H1 (cell line): ENCODE measurements around the gene ZNF85. TPM values are rescaled to one million over a fixed set of nuclear protein-coding genes. Genes with fewer than 3 reads are reported as not detected.

Experiments
- CTCF ChIA-PET: fragments of 300-600 bp; sonication (Branson Sonifier 250); formaldehyde crosslinking; loops from one replicate; lab custom pipeline; 2021; ENCODE audit not compliant: partially characterized antibody; lab: Charles Lee
- POLR2A ChIA-PET: fragments of 300-600 bp; sonication (Branson Sonifier 250); formaldehyde crosslinking; loops from one replicate; lab custom pipeline; 2021; ENCODE audit warnings: inconsistent platforms; ENCODE audit not compliant: partially characterized antibody; lab: Charles Lee
- DNase-seq, 2 experiments: peaks; one replicate each; pipeline versions ENCODE4 v3.0.0 to v3.0.0-alpha.2; 2010 to 2022; ENCODE audit warnings: low spot score in 2 of 2, low read depth in 1 of 2, mixed read lengths in 1 of 2
- FAIRE-seq: peaks from 2 replicates; lab custom pipeline; 2011; peaks lifted over from hg19 to GRCh38; lab: Jason Lieb, UNC
- H2AFZ ChIP-seq: 2 replicates; pipeline ENCODE4 v1.8.1; 2012; ENCODE audit warnings: low read length, inconsistent platforms
- H2AK5ac ChIP-seq: 2 replicates; pipeline ENCODE4 v1.6.1; 2013; ENCODE audit warnings: low read depth, low read length
- H2BK120ac ChIP-seq: replicated peaks from 2 replicates; pipeline ENCODE3; 2013; ENCODE audit warnings: low read depth, low read length, inconsistent platforms
- H2BK12ac ChIP-seq: 2 replicates; pipeline ENCODE4 v1.6.1; 2013; ENCODE audit warnings: low read depth, low read length
- H2BK15ac ChIP-seq: 2 replicates; pipeline ENCODE4 v1.6.1; 2013; ENCODE audit warnings: low read length
- H2BK20ac ChIP-seq: 2 replicates; pipeline ENCODE4 v1.6.1; 2013; ENCODE audit warnings: low read length
- H2BK5ac ChIP-seq: 2 replicates; pipeline ENCODE4 v1.6.1; 2013; ENCODE audit warnings: low read depth, low read length
- H3K14ac ChIP-seq: 2 replicates; pipeline ENCODE4 v1.6.1; 2013; ENCODE audit warnings: inconsistent platforms; ENCODE audit not compliant: insufficient read length
- H3K18ac ChIP-seq: 2 replicates; pipeline ENCODE4 v1.6.1; 2013; ENCODE audit warnings: low read length; ENCODE audit errors: extremely low read depth
- H3K23ac ChIP-seq: 2 replicates; pipeline ENCODE4 v1.6.1; 2013; ENCODE audit warnings: inconsistent platforms; ENCODE audit not compliant: insufficient read length
- H3K23me2 ChIP-seq: 2 replicates; pipeline ENCODE4 v1.6.1; 2013; ENCODE audit warnings: low read depth, low read length
- H3K27ac ChIP-seq: 2 replicates; pipeline ENCODE4 v1.6.1; 2011; ENCODE audit warnings: low read depth, low read length, inconsistent platforms
- H3K27me3 ChIP-seq, 4 experiments: replicated peaks in 1 of 4; 1 replicate in 1 of 4; 2 replicates in 3 of 4; pipeline versions ENCODE4 v1.6.1 to v1.8.1; 2011 to 2013; ENCODE audit warnings: low read length in 3 of 4, mild to moderate bottlenecking in 3 of 4, inconsistent platforms in 2 of 4, mixed read lengths in 2 of 4, moderate library complexity in 1 of 4; ENCODE audit not compliant: control insufficient read depth in 3 of 4, insufficient read depth in 3 of 4; ENCODE audit errors: extremely low read depth in 1 of 4
- H3K36me3 ChIP-seq, 4 experiments: 2 replicates each; pipeline versions ENCODE4 v1.6.1 to v1.8.1; 2011 to 2013; ENCODE audit warnings: mild to moderate bottlenecking in 4 of 4, low read length in 3 of 4, moderate library complexity in 2 of 4, control low read depth in 1 of 4, inconsistent platforms in 1 of 4; ENCODE audit not compliant: insufficient read depth in 4 of 4, control insufficient read depth in 2 of 4
- H3K4ac ChIP-seq: replicated peaks from 2 replicates; pipeline ENCODE3; 2013; ENCODE audit warnings: low read length, low read depth, mixed read lengths, inconsistent platforms; ENCODE audit not compliant: insufficient read length
- H3K4me1 ChIP-seq, 4 experiments: replicated peaks in 1 of 4; 1 replicate in 1 of 4; 2 replicates in 3 of 4; pipeline versions ENCODE4 v1.6.1 to v1.8.1; 2011 to 2013; ENCODE audit warnings: low read length in 3 of 4, inconsistent platforms in 2 of 4, mixed read lengths in 1 of 4; ENCODE audit not compliant: insufficient read depth in 4 of 4, control insufficient read depth in 3 of 4
- H3K4me2 ChIP-seq, 2 experiments: 2 replicates each; pipeline versions ENCODE4 v1.6.1 to v1.8.1; 2011 to 2013; ENCODE audit warnings: low read depth in 2 of 2, low read length in 2 of 2, control low read depth in 1 of 2, inconsistent platforms in 1 of 2, mild to moderate bottlenecking in 1 of 2; ENCODE audit not compliant: insufficient read depth in 1 of 2
- H3K4me3 ChIP-seq, 4 experiments: fragments of 200-600, 300-600 bp in 1 of 4; sonication (generic), shearing (Covaris generic), sonication (Bioruptor Twin) in 1 of 4; 2 replicates each; pipeline versions ENCODE4 v1.5.1 to v1.8.1; 2011 to 2016; ENCODE audit warnings: low read length in 4 of 4, low read depth in 3 of 4, control low read depth in 2 of 4, inconsistent platforms in 2 of 4, mild to moderate bottlenecking in 2 of 4, mixed read lengths in 1 of 4, moderate library complexity in 1 of 4; ENCODE audit not compliant: insufficient read depth in 2 of 4; ENCODE audit errors: extremely low read depth in 1 of 4
- H3K56ac ChIP-seq: replicated peaks from 2 replicates; pipeline ENCODE3; 2013; ENCODE audit warnings: low read depth, mild to moderate bottlenecking, mixed read lengths, low read length, inconsistent platforms; ENCODE audit not compliant: insufficient read length
- H3K79me1 ChIP-seq: 2 replicates; pipeline ENCODE4 v1.6.1; 2013; ENCODE audit warnings: low read depth, low read length, control low read depth
- H3K79me2 ChIP-seq, 2 experiments: 2 replicates each; pipeline versions ENCODE4 v1.6.1 to v1.8.1; 2012 to 2013; ENCODE audit warnings: low read length in 2 of 2, mild to moderate bottlenecking in 2 of 2, inconsistent platforms in 1 of 2; ENCODE audit not compliant: insufficient read depth in 2 of 2, control insufficient read depth in 1 of 2
- H3K9ac ChIP-seq, 4 experiments: replicated peaks in 1 of 4; 1 replicate in 1 of 4; 2 replicates in 3 of 4; pipeline versions ENCODE4 v1.6.1 to v1.8.1; 2011 to 2013; ENCODE audit warnings: low read depth in 3 of 4, low read length in 3 of 4, control low read depth in 2 of 4, mild to moderate bottlenecking in 2 of 4, moderate library complexity in 2 of 4, inconsistent platforms in 1 of 4; ENCODE audit errors: extremely low read depth in 1 of 4
- H3K9me3 ChIP-seq, 2 experiments: 2 replicates each; pipeline versions ENCODE4 v1.6.1 to v1.8.1; 2012 to 2013; ENCODE audit warnings: mild to moderate bottlenecking in 2 of 2, moderate library complexity in 2 of 2, control low read depth in 1 of 2, inconsistent platforms in 1 of 2, low read depth in 1 of 2, low read length in 1 of 2, mixed read lengths in 1 of 2; ENCODE audit not compliant: insufficient read depth in 2 of 2
- H4K20me1 ChIP-seq, 2 experiments: replicated peaks in 1 of 2; 2 replicates each; pipeline versions ENCODE3 to v1.8.1; 2011 to 2013; ENCODE audit warnings: inconsistent platforms in 2 of 2, low read length in 2 of 2, mild to moderate bottlenecking in 1 of 2; ENCODE audit not compliant: insufficient read depth in 2 of 2, control insufficient read depth in 1 of 2
- H4K5ac ChIP-seq: 2 replicates; pipeline ENCODE4 v1.6.1; 2013; ENCODE audit warnings: low read length, low read depth, mixed read lengths, inconsistent platforms; ENCODE audit not compliant: insufficient read length
- H4K8ac ChIP-seq: 2 replicates; pipeline ENCODE4 v1.8.0; 2013; ENCODE audit warnings: mild to moderate bottlenecking, moderate library complexity, low read length, inconsistent platforms; ENCODE audit not compliant: insufficient read depth; ENCODE audit errors: extremely low read depth
- H4K91ac ChIP-seq: replicated peaks from 2 replicates; pipeline ENCODE3; 2013; ENCODE audit warnings: low read length, mixed read lengths, inconsistent platforms; ENCODE audit not compliant: insufficient read length
- CHD2 ChIP-seq: IDR thresholded peaks from 2 replicates; pipeline ENCODE4 v1.6.1; 2012; ENCODE audit warnings: low read length, improper control_type of control experiment
- CTBP2 ChIP-seq: IDR thresholded peaks from 2 replicates; pipeline ENCODE4 v1.7.0; 2011; ENCODE audit warnings: borderline replicate concordance, mild to moderate bottlenecking, moderate library complexity, mixed read lengths, low read length; ENCODE audit not compliant: insufficient read depth, insufficient read length
- HDAC6 ChIP-seq: IDR thresholded peaks from one replicate; pipeline ENCODE4 v1.7.1; 2012; ENCODE audit warnings: low read depth, mild to moderate bottlenecking, inconsistent platforms, low read length, moderate library complexity
- NANOG ChIP-seq: IDR thresholded peaks from 2 replicates; pipeline ENCODE4 v1.6.1; 2011; ENCODE audit warnings: low read length, low read depth, mild to moderate bottlenecking, inconsistent platforms; ENCODE audit not compliant: insufficient read depth, poor library complexity, severe bottlenecking
- RXRA ChIP-seq: IDR thresholded peaks from 2 replicates; pipeline ENCODE4 v1.6.1; 2011; ENCODE audit warnings: low read depth, mild to moderate bottlenecking, low read length, moderate library complexity; ENCODE audit not compliant: insufficient read depth
- WGBS, 2 experiments: shearing (Covaris generic) in 1 of 2; methylation state at CpG; one replicate each; pipeline versions ENCODE4 v1.1.6 to v1.1.7; 2013 to 2015; ENCODE audit warnings: low lambda C conversion rate in 2 of 2, mixed read lengths in 2 of 2, inconsistent platforms in 1 of 2, low coverage in 1 of 2, missing lambda C conversion rate in 1 of 2; ENCODE audit not compliant: insufficient replicate concordance in 2 of 2, insufficient coverage in 1 of 2, insufficient read length in 1 of 2; ENCODE audit errors: extremely low coverage in 1 of 2, missing lambda C conversion rate in 1 of 2; 5-methylcytosine and 5-hydroxymethylcytosine counted together
- polyA plus RNA-seq, 7 experiments: library from polyadenylated mRNA; depleted of rRNA in 3 of 7; stranded (reverse) in 5 of 7; unstranded in 2 of 7; fragments of >200 nt in 5 of 7; fragments of 200-250 nt in 2 of 7; gene quantifications; 1 replicate in 5 of 7; 2 replicates in 1 of 7; 4 replicates in 1 of 7; pipeline versions ENCODE4 v1.2.1 to v1.2.3, GENCODE V29; 2011 to 2013; ENCODE audit warnings: missing spikeins in 2 of 7, mixed read lengths in 2 of 7
- total RNA-seq: library from RNA; stranded (reverse); fragmentation: NEBNext Ultra II Directional; extraction: Animal tissue kit (Norgen Biotek cat#: 25700); gene quantifications from 2 replicates; pipeline ENCODE4 v1.2.1, GENCODE V29; 2021

Gene ZNF85
- total and polyA plus RNA-seq, 2 of the 8 experiments (the other 6 are each of a cell fraction or from before 2014, with no cell fraction given): 7.6 to 22.2 TPM

- Histone ChIP-seq H3K27ac (no peak overlapping the region), H3K79me2 (no peaks in the 10 kb centered on the region), H3K4ac (no peak overlapping the region), H3K56ac (no peak overlapping the region), H2BK20ac (no peak overlapping the region), H3K4me2 (no peak overlapping the region), H4K20me1 (no peaks in the 10 kb centered on the region), H3K79me1 (no peaks in the 10 kb centered on the region), H3K23ac (no peak overlapping the region), H3K14ac (no peak overlapping the region), H3K18ac (no peak overlapping the region), H2BK5ac (no peak overlapping the region), H3K4me3 (no peak overlapping the region), H4K5ac (no peak overlapping the region), H3K9ac (no peak overlapping the region), H3K9me3 (peaks cover 31 to 33% of the 10 kb centered on the region in 2 experiments), H2BK12ac (no peak overlapping the region), H3K36me3 (no peaks in the 10 kb centered on the region), H2BK120ac (no peak overlapping the region), H3K23me2 (0 out of 2 replicates have a peak, but pooled peaks cover 2% of the 10 kb centered on the region), H3K4me1 (no peaks in the 10 kb centered on the region), H3K27me3 (no peaks in the 10 kb centered on the region), H2AK5ac (no peak overlapping the region), H4K8ac (no peak overlapping the region), H4K91ac (no peak overlapping the region), H2AFZ (no peak overlapping the region), H2BK15ac (no peak overlapping the region)
- WGBS, 2 experiments: 90% methylated on average over 3 of the region's 3 CpGs; no CpG with 5 or more reads in 1 of the 2 experiments
- ChIA-PET POLR2A (no interaction called here), CTCF (no interaction called here)
- TF ChIP-seq RXRA (no peak), CHD2 (no peak), HDAC6 (no peak), CTBP2 (no peak), NANOG (no peak)
- no peak for DNase-seq
- no peak for FAIRE-seq
Observed at GRCh38 chr19:20912973-20913372, 10.1 kb upstream of the ZNF85 start.
